ENCODE data around the gene ENOX1. TPM values are rescaled to one million over a fixed set of nuclear protein-coding genes. Genes with fewer than 3 reads are reported as not detected.
"Not testable (repeated sequence)": the region's sequence is repeated elsewhere in the genome, so short reads cannot be mapped to it uniquely, and the experiment has no call there.

The ENOX1 gene
- total and polyA plus RNA-seq, 8 donors = 0.23 to 2.0 (median 0.94) TPM

DNA sequence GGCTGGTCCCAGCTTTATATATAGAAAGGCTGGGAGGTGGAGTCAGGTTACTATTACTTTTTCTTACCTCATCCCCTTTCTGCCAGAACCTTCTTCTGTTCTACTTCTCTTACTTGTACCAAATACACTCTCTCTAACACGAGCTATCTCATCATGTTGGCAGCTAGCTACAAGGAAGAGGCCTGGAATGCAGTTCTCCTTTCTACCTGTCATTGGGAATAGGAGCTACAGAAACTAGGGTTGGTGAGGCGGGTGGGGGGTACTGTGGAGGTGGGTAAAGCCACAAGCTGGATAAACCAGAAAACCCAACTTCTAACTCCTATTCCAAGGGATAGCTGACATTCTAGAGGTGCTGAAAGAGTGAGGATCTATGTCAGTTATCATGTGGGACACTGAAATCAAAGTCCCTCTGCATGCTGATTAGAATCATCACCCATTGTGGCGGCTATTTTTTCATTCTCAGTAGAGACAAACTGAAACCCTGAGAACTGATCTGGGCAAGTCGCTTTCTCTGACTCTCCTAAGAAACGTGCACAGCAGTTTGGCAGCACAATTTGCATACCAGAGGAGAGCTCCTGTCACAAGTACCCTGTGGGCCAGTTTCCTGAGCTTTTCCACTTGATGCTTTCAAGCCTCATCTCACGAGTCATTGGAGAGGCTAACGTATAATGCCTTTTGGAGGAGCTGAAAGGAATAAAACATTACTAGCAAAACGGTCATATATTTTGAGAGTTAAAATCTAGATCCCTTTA, 358.1 kb downstream of the ENOX1 start:
- intact Hi-C loops (cut with DNase I) = no loop called here
- TF ChIP-seq, protein P1, sequence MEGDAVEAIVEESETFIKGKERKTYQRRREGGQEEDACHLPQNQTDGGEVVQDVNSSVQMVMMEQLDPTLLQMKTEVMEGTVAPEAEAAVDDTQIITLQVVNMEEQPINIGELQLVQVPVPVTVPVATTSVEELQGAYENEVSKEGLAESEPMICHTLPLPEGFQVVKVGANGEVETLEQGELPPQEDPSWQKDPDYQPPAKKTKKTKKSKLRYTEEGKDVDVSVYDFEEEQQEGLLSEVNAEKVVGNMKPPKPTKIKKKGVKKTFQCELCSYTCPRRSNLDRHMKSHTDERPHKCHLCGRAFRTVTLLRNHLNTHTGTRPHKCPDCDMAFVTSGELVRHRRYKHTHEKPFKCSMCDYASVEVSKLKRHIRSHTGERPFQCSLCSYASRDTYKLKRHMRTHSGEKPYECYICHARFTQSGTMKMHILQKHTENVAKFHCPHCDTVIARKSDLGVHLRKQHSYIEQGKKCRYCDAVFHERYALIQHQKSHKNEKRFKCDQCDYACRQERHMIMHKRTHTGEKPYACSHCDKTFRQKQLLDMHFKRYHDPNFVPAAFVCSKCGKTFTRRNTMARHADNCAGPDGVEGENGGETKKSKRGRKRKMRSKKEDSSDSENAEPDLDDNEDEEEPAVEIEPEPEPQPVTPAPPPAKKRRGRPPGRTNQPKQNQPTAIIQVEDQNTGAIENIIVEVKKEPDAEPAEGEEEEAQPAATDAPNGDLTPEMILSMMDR (IDR thresholded peaks at IDR 0.05) = no peak
- Histone ChIP-seq H3K27ac (no peak overlapping the region), H3K9me3 (no peaks in the 10 kb centered on the region), H3K27me3 (no peaks in the 10 kb centered on the region), H3K4me1 (no peaks in the 10 kb centered on the region), H3K4me3 (no peak overlapping the region), H3K36me3 (no peaks in the 10 kb centered on the region)
- ATAC-seq = no peak
- 76% methylated on average over 8 of the region's 8 CpGs for WGBS, 2 donors
- DNase-seq = no peak
- FAIRE-seq = no peak

- Histone ChIP-seq H3K27ac (no peak overlapping the region), H3K4me3 (no peak overlapping the region), H3K4me1 (no peaks in the 10 kb centered on the region), H3K36me3 (no peaks in the 10 kb centered on the region), H3K9me3 (no peaks in the 10 kb centered on the region), H3K27me3 (no peaks in the 10 kb centered on the region)
- ATAC-seq = no peak
- DNase-seq = no peak
- WGBS, 2 donors = 61 to 66% methylated on average over 4 of the region's 4 CpGs
- no peak for FAIRE-seq
- intact Hi-C loops (cut with DNase I) = no loop called here
- TF ChIP-seq, protein P1 (IDR thresholded peaks at IDR 0.05) = no peak
These were observed 360.4 kb downstream of the ENOX1 start for GRCh38 chr13:43426355-43426754.

GRCh38 chr13:43425234-43425633, 361.5 kb downstream of the ENOX1 start:
- Histone ChIP-seq H3K27me3 (no peaks in the 10 kb centered on the region), H3K4me1 (no peaks in the 10 kb centered on the region), H3K36me3 (no peaks in the 10 kb centered on the region), H3K9me3 (no peaks in the 10 kb centered on the region), H3K27ac (no peak overlapping the region), H3K4me3 (no peak overlapping the region)
- intact Hi-C loops (cut with DNase I) = no loop called here
- ATAC-seq (no peak), DNase-seq (no peak), FAIRE-seq (no peak)
- 94% methylated on average over 1 of the region's 1 CpG for WGBS, 2 donors
- TF ChIP-seq, protein P1 (IDR thresholded peaks at IDR 0.05) = no peak

DNA sequence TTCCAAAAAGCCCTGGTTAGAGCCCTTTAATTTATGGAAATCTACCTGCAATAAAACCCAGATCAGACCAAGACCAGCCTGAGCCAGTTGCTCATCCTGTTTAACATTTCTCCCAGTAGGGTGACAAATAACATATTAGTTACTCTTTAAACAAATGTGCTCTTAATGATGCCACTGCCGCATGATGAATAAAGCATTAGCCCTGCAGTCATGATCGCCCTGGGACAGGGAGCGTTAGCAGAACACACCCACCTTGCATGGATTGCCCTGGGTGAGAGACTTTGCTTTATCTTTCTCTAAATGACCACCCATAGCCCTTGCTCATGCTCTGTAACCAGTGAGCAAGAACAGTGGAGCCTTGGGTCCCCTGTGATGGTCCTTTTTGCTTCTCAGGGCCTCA, 362.4 kb downstream of the ENOX1 start:
- no peak for DNase-seq
- 51 to 61% methylated on average over 3 of the region's 3 CpGs for WGBS, 2 donors
- no peak overlapping the region for H3K27ac ChIP-seq
- TF ChIP-seq, protein P1 (IDR thresholded peaks at IDR 0.05) = no peak
- H3K27me3 ChIP-seq = no peaks in the 10 kb centered on the region
- H3K9me3 ChIP-seq = no peaks in the 10 kb centered on the region
- H3K4me1 ChIP-seq = no peaks in the 10 kb centered on the region
- H3K4me3 ChIP-seq = no peak overlapping the region
- ATAC-seq = peak in 3 of 4 donors; percentile 30 to 46 (median 34)
- no peaks in the 10 kb centered on the region for H3K36me3 ChIP-seq
- no peak for FAIRE-seq
- intact Hi-C loops (cut with DNase I) = no loop called here

- Histone ChIP-seq H3K9me3 (no peaks in the 10 kb centered on the region), H3K27me3 (no peaks in the 10 kb centered on the region), H3K4me3 (no peak overlapping the region), H3K4me1 (no peaks in the 10 kb centered on the region), H3K36me3 (no peaks in the 10 kb centered on the region), H3K27ac (no peak overlapping the region)
- DNase-seq (no peak), ATAC-seq (no peak), FAIRE-seq (no peak)
- TF ChIP-seq, protein P1 (IDR thresholded peaks at IDR 0.05) = no peak
- intact Hi-C loops (cut with DNase I) = no loop called here
These were observed 364.7 kb downstream of the ENOX1 start for GRCh38 chr13:43422116-43422515.

DNA sequence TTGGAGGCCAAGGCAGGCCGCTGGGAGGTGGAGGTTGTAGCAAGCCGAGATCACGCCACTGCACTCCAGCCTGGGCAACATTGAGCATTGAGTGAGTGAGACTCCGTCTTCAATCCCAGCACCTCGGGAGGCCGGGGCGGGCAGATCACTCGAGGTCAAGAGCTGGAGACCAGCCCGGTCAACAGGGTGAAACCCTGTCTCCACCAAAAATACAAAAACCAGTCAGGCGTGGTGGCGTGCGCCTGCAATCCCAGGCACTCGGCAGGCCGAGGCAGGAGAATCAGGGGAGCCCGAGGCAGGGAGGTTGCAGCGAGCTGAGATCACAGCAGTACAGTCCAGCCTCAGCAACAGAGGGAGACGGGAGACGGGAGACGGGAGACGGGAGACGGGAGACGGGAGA, 369.9 kb downstream of the ENOX1 start:
- ATAC-seq; H3K4me1 ChIP-seq; FAIRE-seq; DNase-seq; H3K4me3 ChIP-seq; H3K9me3 ChIP-seq; H3K36me3 ChIP-seq; intact Hi-C loops (cut with DNase I); H3K27me3 ChIP-seq; H3K27ac ChIP-seq: not testable (repeated sequence)
- WGBS, 2 donors = 95 to 98% methylated on average over 20 to 22 of the region's 22 CpGs

GRCh38 chr13:43416408-43416807, 370.4 kb downstream of the ENOX1 start:
- H3K27me3 ChIP-seq; ATAC-seq; H3K4me3 ChIP-seq; H3K27ac ChIP-seq; intact Hi-C loops (cut with DNase I); FAIRE-seq; H3K4me1 ChIP-seq; H3K9me3 ChIP-seq; DNase-seq; H3K36me3 ChIP-seq: not testable (repeated sequence)
- WGBS, 2 donors = 90 to 95% methylated on average over 21 of the region's 21 CpGs

GRCh38 chr13:43415903-43416391, 370.8 kb downstream of the ENOX1 start:
- peak in 1 of 6 donors; percentile 68 for DNase-seq
- H3K4me3 ChIP-seq; FAIRE-seq; H3K4me1 ChIP-seq; H3K9me3 ChIP-seq; H3K36me3 ChIP-seq; H3K27me3 ChIP-seq; ATAC-seq; H3K27ac ChIP-seq; intact Hi-C loops (cut with DNase I): not testable (repeated sequence)
- 91 to 94% methylated on average over 33 of the region's 33 CpGs for WGBS, 2 donors
